ENCODE data around the gene HPD. TPM values are rescaled to one million over a fixed set of nuclear protein-coding genes. Genes with fewer than 3 reads are reported as not detected.

Gene HPD
- total and polyA plus RNA-seq, 2 of the 4 experiments (the other 2 are of a cell fraction), result 0.15 to 0.18 TPM

DNA sequence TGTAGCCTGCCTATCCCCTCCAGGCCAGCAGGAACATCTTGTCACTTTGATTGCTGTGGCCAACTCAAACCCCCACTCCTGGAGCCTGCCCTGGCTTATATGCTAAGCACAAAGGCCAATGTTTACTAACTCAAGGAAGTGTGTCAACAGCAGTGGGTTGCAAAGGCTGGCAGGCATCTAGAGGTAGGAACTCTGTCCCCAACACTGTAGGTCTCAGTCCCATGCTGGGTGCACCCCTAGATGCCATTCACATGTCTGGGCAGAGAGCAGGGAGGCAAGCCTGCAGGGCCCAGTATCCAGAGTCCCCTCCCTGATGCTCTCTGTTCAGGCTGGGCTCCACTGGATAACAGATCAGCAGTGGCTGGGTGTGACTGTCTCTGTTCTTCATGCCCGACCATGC lies 1.6 kb upstream of the HPD start:
- H2BK20ac ChIP-seq (ENCODE audit: low read depth, low read length), result 0 out of 2 replicates have a peak overlapping the region, but pooled peaks have one; percentile 49
- in situ Hi-C loops (cut with MboI; ENCODE audit: low sequenced_read_pairs) (no loop called here), dilution Hi-C loops (cut with HindIII; ENCODE audit: low sequenced_read_pairs, unreplicated experiment) (no loop called here), intact Hi-C loops (cut with micrococcal nuclease) (no loop called here)
- peak overlapping the region; percentile 51; the same call in 1 of the 3 replicates for H2BK15ac ChIP-seq (ENCODE audit: low read depth, low read length)
- H3K18ac ChIP-seq (ENCODE audit: low read depth, low read length), result no peak overlapping the region
- peak overlapping the region; percentile 82 for H2AK9ac ChIP-seq (replicated peaks; ENCODE audit: low read depth, low read length, poor library complexity)
- no peaks in the 10 kb centered on the region for H3K36me3 ChIP-seq (ENCODE audit: control insufficient read depth, insufficient read depth, low read length)
- ATAC-seq (ENCODE audit: low read depth) (peak; percentile 9; the same call in 1 of the 2 replicates), DNase-seq (no peak)
- H2AK5ac ChIP-seq (ENCODE audit: low read depth, low read length), result 0 out of 2 replicates have a peak overlapping the region, but pooled peaks have one; percentile 20
- peak overlapping the region in 1 of 2 experiments; percentile 17; a peak in 1 of 4 replicates for H4K8ac ChIP-seq (ENCODE audit: low read depth in 2 of 2, low read length in 2 of 2)
- no peaks in the 10 kb centered on the region for H3K27me3 ChIP-seq (ENCODE audit: control insufficient read depth, insufficient read depth, low read length)
- H3K4me2 ChIP-seq (ENCODE audit: low read depth, low read length), result no peak overlapping the region
- peaks cover 19% of the 10 kb centered on the region for H3K4me1 ChIP-seq (ENCODE audit: control insufficient read depth, insufficient read depth, low read length)
- H3K9me3 ChIP-seq (ENCODE audit: control insufficient read depth, insufficient read depth, low read length), result no peaks in the 10 kb centered on the region
- no TSS peak for BruUV-seq (replicated peaks)
- TF ChIP-seq MXI1 (IDR thresholded peaks at IDR 0.05; ENCODE audit: borderline replicate concordance, low read depth, low read length) (no peak), POLR2A (IDR thresholded peaks at IDR 0.05; ENCODE audit: low read depth, low read length) (no peak), RFX5 (IDR thresholded peaks at IDR 0.05; ENCODE audit: low read depth, low read length) (no peak)
- TF ChIP-seq, protein P1, sequence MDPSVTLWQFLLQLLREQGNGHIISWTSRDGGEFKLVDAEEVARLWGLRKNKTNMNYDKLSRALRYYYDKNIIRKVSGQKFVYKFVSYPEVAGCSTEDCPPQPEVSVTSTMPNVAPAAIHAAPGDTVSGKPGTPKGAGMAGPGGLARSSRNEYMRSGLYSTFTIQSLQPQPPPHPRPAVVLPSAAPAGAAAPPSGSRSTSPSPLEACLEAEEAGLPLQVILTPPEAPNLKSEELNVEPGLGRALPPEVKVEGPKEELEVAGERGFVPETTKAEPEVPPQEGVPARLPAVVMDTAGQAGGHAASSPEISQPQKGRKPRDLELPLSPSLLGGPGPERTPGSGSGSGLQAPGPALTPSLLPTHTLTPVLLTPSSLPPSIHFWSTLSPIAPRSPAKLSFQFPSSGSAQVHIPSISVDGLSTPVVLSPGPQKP (IDR thresholded peaks at IDR 0.05; ENCODE audit: borderline replicate concordance, low read depth, low read length), result no peak
- no peak overlapping the region for H3K9ac ChIP-seq (ENCODE audit: low read depth, low read length)
- peak overlapping the region; percentile 13; the same call in 1 of the 2 replicates for H3K14ac ChIP-seq (replicated peaks; ENCODE audit: low read depth, low read length)
- no peak overlapping the region for H3K4me3 ChIP-seq (ENCODE audit: insufficient read depth, low read depth, low read length)
- peak overlapping the region; percentile 53 for H3K4ac ChIP-seq (ENCODE audit: low read depth, low read length)
- no peaks in the 10 kb centered on the region for H4K20me1 ChIP-seq (ENCODE audit: insufficient read depth, low read length)
- ChIA-PET CTCF (no interaction called here), POLR2A (ENCODE audit: unreplicated experiment) (no interaction called here)
- WGBS, 2 experiments (ENCODE audit: extremely low coverage in 2 of 2, insufficient read length in 1 of 2), result 90% methylated on average over 1 of the region's 1 CpG; no CpG with 5 or more reads in 1 of the 2 experiments
- H2AFZ ChIP-seq (replicated peaks; ENCODE audit: low read length, poor library complexity), result peak overlapping the region; percentile 75
- no peak overlapping the region for H3K23ac ChIP-seq (ENCODE audit: low read depth, low read length)
- no peak overlapping the region; the same call in 1 of the 2 replicates for H2BK120ac ChIP-seq (ENCODE audit: low read depth, low read length)
- H4K5ac ChIP-seq (ENCODE audit: low read depth, low read length), result no peak overlapping the region
- H2BK5ac ChIP-seq (ENCODE audit: low read depth, low read length, poor library complexity, severe bottlenecking), result no peak overlapping the region
- peak overlapping the region; percentile 49 for H4K91ac ChIP-seq (ENCODE audit: insufficient read depth, low read depth, low read length)
- peaks cover 0 to 4% of the 10 kb centered on the region in 2 experiments; a peak in 1 of 4 replicates for H3K79me1 ChIP-seq (ENCODE audit: low read depth in 1 of 2, low read length in 2 of 2)
- H3K27ac ChIP-seq (ENCODE audit: insufficient read depth, low read length), result no peak overlapping the region
- H3K56ac ChIP-seq (ENCODE audit: extremely low read depth, insufficient read depth, low read length), result no peak overlapping the region
- H3K9me1 ChIP-seq (ENCODE audit: insufficient read depth, low read length), result peaks cover 14% of the 10 kb centered on the region
